T-helper 1 cell treated with Interleukin-12 subunit alpha and Interleukin-12 subunit beta and Interleukin-4 antibody, amounts not matched to agents 30 μg/mL and 1 μg/mL, for 36 hours (primary cell): ENCODE data around the gene RXFP1.
A peak's percentile ranks its signal among the peaks of the same experiment; 100 is the strongest.
"Not testable (repeated sequence)": the region's sequence is repeated elsewhere in the genome, so short reads cannot be mapped to it uniquely, and the experiment has no call there.

Experiments used
- H3K27ac Mint-ChIP-seq: one replicate; pipeline ENCODE4 v1.8.0; 2021; ENCODE audit warnings: mild to moderate bottlenecking, mixed read lengths
- H3K27me3 Mint-ChIP-seq: one replicate; pipeline ENCODE4 v1.8.0; 2021; ENCODE audit warnings: low read depth, mixed read lengths
- H3K36me3 Mint-ChIP-seq: one replicate; pipeline ENCODE4 v1.8.0; 2021; ENCODE audit warnings: low read depth, mixed read lengths
- H3K4me1 Mint-ChIP-seq: one replicate; pipeline ENCODE4 v1.8.0; 2021; ENCODE audit warnings: low read depth, mixed read lengths
- H3K4me3 Mint-ChIP-seq: one replicate; pipeline ENCODE4 v1.8.0; 2021; ENCODE audit warnings: mild to moderate bottlenecking, moderate library complexity, mixed read lengths
- H3K9me3 Mint-ChIP-seq: one replicate; pipeline ENCODE4 v1.8.0; 2021; ENCODE audit warnings: mixed read lengths

The RXFP1 gene

GRCh38 chr4:158610790-158611189 lies 89.1 kb downstream of the RXFP1 start:
- Mint-ChIP-seq H3K27ac (peak overlapping the region; percentile 9), H3K9me3 (peaks cover 5% of the 10 kb centered on the region), H3K4me3 (no peak overlapping the region)

DNA sequence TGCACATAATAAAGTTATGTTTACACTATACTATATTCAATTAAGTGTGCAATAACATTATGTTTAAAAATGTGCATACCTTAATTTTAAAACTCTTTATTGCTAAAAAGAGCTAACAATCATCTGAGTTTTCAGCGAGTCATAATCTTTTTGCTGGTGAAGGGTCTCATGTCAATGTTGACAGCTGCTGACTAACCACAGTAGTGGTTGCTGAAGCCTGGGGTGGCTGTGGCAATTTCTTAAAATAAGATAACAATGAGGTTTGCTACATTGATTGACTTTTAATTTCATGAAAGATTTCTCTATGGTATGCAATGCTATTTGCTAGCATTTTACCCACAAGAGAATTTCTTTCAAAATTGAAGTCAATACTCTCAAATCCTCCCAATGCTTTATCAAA lies 91.4 kb downstream of the RXFP1 start:
- Mint-ChIP-seq H3K4me3 (no peak overlapping the region), H3K27ac (no peak overlapping the region), H3K27me3 (peaks cover 16% of the 10 kb centered on the region), H3K36me3 (no peaks in the 10 kb centered on the region), H3K9me3 (peaks cover 5% of the 10 kb centered on the region), H3K4me1 (peaks cover 6% of the 10 kb centered on the region)

More at GRCh38 chr4:158610790-158611189, 89.1 kb downstream of the RXFP1 start:
- Mint-ChIP-seq H3K27me3 (peaks cover 15% of the 10 kb centered on the region), H3K36me3 (no peaks in the 10 kb centered on the region), H3K4me1 (peaks cover 6% of the 10 kb centered on the region)

DNA sequence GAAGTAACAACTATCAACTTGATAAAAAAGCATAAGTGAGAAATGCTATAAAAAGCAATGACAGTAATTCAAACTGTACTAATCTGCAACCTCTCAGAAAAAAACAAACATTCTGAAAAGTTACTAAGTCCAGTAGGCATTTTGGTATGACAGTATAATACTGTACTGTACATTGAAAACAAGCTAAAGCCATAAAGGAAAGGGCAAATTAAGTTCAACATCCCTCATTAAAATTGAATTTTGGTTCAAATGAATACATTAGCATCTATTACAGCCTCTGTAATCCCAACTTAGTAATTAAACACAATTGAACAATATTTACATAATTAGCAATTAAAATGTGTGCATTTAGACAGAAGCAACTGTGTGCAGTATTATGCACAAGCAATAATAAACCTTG lies 96.3 kb downstream of the RXFP1 start:
- Mint-ChIP-seq H3K27ac (no peak overlapping the region), H3K36me3 (no peaks in the 10 kb centered on the region), H3K4me1 (no peaks in the 10 kb centered on the region), H3K9me3 (no peaks in the 10 kb centered on the region), H3K4me3 (no peak overlapping the region), H3K27me3 (peaks cover 22% of the 10 kb centered on the region)

DNA sequence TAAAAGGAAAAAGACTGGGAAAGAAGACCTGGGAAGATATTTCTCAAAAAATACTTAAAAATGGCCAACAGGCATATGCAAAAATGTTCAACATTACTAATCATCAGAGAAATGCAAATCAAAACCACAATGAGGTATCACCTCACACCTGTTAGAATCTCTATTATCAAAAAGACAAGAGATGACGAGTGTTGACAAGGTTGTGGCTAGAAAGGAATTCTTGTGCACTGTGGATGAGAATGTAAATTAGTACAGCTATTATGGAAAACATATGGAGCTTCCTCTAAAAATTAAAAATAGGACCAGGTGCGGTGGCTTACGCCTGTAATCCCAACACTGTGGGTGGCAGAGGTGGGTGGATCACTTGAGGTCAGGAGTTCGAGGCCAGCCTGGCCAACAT lies 100.0 kb downstream of the RXFP1 start:
- Mint-ChIP-seq H3K27ac (no peak overlapping the region), H3K4me3 (no peak overlapping the region), H3K4me1 (no peaks in the 10 kb centered on the region), H3K27me3 (peaks cover 28% of the 10 kb centered on the region), H3K9me3 (no peaks in the 10 kb centered on the region), H3K36me3 (no peaks in the 10 kb centered on the region)

- Mint-ChIP-seq H3K4me3 (no peak overlapping the region), H3K36me3 (no peaks in the 10 kb centered on the region), H3K27ac (no peak overlapping the region), H3K27me3 (peaks cover 28% of the 10 kb centered on the region), H3K9me3 (no peaks in the 10 kb centered on the region), H3K4me1 (no peaks in the 10 kb centered on the region)
These were observed 100.6 kb downstream of the RXFP1 start for GRCh38 chr4:158622251-158622650.

GRCh38 chr4:158624889-158625478 lies 103.3 kb downstream of the RXFP1 start:
- Mint-ChIP-seq H3K4me1 (no peaks in the 10 kb centered on the region), H3K27me3 (peaks cover 16% of the 10 kb centered on the region), H3K9me3 (no peaks in the 10 kb centered on the region), H3K36me3 (no peaks in the 10 kb centered on the region), H3K27ac (no peak overlapping the region), H3K4me3 (no peak overlapping the region)

GRCh38 chr4:158625544-158625943 lies 103.9 kb downstream of the RXFP1 start:
- Mint-ChIP-seq H3K9me3 (no peaks in the 10 kb centered on the region), H3K4me3 (no peak overlapping the region), H3K27me3 (peaks cover 11% of the 10 kb centered on the region), H3K36me3 (no peaks in the 10 kb centered on the region), H3K27ac (no peak overlapping the region), H3K4me1 (no peaks in the 10 kb centered on the region)

GRCh38 chr4:158630893-158631292 lies 109.2 kb downstream of the RXFP1 start:
- Mint-ChIP-seq H3K9me3 (no peaks in the 10 kb centered on the region), H3K4me3 (no peak overlapping the region), H3K27me3 (peaks cover 29% of the 10 kb centered on the region), H3K36me3 (no peaks in the 10 kb centered on the region), H3K4me1 (no peaks in the 10 kb centered on the region), H3K27ac (no peak overlapping the region)

GRCh38 chr4:158636619-158637018 lies 114.9 kb downstream of the RXFP1 start:
- Mint-ChIP-seq H3K4me1 (no peaks in the 10 kb centered on the region), H3K4me3 (no peak overlapping the region), H3K9me3 (no peaks in the 10 kb centered on the region), H3K27ac (no peak overlapping the region), H3K36me3 (no peaks in the 10 kb centered on the region), H3K27me3 (peaks cover 24% of the 10 kb centered on the region)

DNA sequence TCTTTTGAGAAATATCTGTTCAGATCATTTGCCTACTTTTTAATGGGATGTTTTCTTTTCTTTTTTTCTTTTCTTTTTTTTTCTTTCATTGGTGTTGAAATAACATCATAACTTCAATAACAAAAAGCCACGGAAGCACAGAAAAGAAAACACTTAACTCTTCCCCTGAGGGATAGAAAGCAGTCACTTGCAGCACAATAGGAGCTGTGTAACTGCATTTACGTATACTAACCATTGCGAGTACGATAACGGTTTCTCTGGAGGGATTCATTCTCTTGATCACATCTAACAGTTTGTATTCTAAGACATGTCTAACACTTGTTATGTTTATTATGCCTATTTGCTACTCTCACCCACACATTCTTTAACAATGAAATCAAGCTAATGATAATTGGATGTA lies 122.7 kb downstream of the RXFP1 start:
- Mint-ChIP-seq H3K27ac (no peak overlapping the region), H3K36me3 (no peaks in the 10 kb centered on the region), H3K9me3 (no peaks in the 10 kb centered on the region), H3K4me3 (no peak overlapping the region), H3K27me3 (peaks cover 10% of the 10 kb centered on the region), H3K4me1 (no peaks in the 10 kb centered on the region)

DNA sequence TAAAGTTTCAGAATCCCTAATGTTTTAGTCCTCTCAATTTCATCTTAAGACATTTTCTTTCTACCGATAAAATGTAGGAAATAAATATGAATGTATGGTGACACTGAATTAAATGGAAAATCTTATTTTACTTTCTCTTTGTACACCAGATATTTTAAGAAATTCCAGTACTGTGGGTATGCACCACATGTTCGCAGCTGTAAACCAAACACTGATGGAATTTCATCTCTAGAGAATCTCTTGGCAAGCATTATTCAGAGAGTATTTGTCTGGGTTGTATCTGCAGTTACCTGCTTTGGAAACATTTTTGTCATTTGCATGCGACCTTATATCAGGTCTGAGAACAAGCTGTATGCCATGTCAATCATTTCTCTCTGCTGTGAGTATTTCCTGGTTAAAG lies 123.1 kb downstream of the RXFP1 start:
- H3K4me1 Mint-ChIP-seq: no peaks in the 10 kb centered on the region
- H3K27ac Mint-ChIP-seq: no peak overlapping the region
- H3K36me3 Mint-ChIP-seq: no peaks in the 10 kb centered on the region
- H3K9me3 Mint-ChIP-seq: no peaks in the 10 kb centered on the region
- no peak overlapping the region for H3K4me3 Mint-ChIP-seq
- peaks cover 10% of the 10 kb centered on the region for H3K27me3 Mint-ChIP-seq

- H3K4me1 Mint-ChIP-seq: peaks cover 6% of the 10 kb centered on the region
- H3K36me3 Mint-ChIP-seq: no peaks in the 10 kb centered on the region
- peaks cover 11% of the 10 kb centered on the region for H3K27me3 Mint-ChIP-seq
- H3K27ac Mint-ChIP-seq: no peak overlapping the region
- no peak overlapping the region for H3K4me3 Mint-ChIP-seq
- H3K9me3 Mint-ChIP-seq: no peaks in the 10 kb centered on the region
These were observed 127.5 kb downstream of the RXFP1 start for GRCh38 chr4:158649111-158649680.

- Mint-ChIP-seq H3K27me3 (peaks cover 4% of the 10 kb centered on the region), H3K4me1 (peaks cover 6% of the 10 kb centered on the region), H3K4me3 (no peak overlapping the region)
These were observed 131.2 kb downstream of the RXFP1 start for GRCh38 chr4:158652920-158653319.

DNA sequence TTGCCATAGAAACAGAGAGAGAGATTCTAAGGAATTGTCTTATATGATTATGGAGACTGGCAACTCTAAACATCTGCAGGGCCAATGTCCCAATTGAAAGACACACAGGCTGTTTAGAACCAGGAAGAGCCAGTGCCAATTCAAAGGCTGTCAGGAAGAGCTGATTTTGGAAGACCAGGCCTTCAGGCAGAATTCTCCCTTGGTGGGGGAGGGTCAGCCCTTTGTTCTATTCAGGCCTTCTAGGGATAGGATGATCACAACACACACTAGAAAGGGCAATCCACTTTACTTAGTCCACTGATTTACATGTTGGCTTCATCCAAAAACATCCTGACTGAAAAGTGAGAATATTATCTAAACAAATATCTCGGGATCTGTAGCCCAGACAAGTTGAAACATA lies 134.8 kb downstream of the RXFP1 start:
- Mint-ChIP-seq H3K4me3 (no peak overlapping the region), H3K36me3 (no peaks in the 10 kb centered on the region), H3K4me1 (peaks cover 6% of the 10 kb centered on the region), H3K27me3 (peaks cover 3% of the 10 kb centered on the region), H3K27ac (no peak overlapping the region), H3K9me3 (no peaks in the 10 kb centered on the region)

More at GRCh38 chr4:158652920-158653319, 131.2 kb downstream of the RXFP1 start:
- H3K36me3 Mint-ChIP-seq: no peaks in the 10 kb centered on the region
- no peak overlapping the region for H3K27ac Mint-ChIP-seq
- no peaks in the 10 kb centered on the region for H3K9me3 Mint-ChIP-seq

DNA sequence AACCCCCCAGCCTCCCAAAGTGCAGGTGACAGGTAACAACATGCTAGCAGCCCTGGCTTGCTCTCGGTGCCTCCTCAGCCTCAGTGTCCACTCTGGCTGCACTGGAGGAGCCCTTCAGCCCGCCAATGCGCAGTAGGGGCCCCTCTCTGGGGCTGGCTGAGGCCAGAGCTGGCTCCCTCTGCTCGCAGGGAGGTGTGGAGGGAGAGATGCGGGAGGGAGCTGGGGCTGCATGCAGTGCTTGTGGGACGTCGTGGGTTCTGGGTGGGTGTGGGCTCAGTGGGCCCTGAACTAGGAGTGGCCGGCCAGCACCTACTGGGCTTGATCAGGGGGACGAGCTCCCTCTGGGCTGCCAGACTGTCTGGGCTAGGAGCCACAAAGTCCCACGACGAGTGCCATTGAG lies 135.6 kb downstream of the RXFP1 start:
- Mint-ChIP-seq H3K36me3 (no peaks in the 10 kb centered on the region), H3K27me3 (no peaks in the 10 kb centered on the region), H3K9me3 (no peaks in the 10 kb centered on the region), H3K27ac (no peak overlapping the region), H3K4me3 (no peak overlapping the region), H3K4me1 (peaks cover 6% of the 10 kb centered on the region)

- H3K4me3 Mint-ChIP-seq, H3K9me3 Mint-ChIP-seq, H3K27ac Mint-ChIP-seq, H3K4me1 Mint-ChIP-seq, H3K27me3 Mint-ChIP-seq: not testable (repeated sequence)
- peaks cover 11% of the 10 kb centered on the region for H3K36me3 Mint-ChIP-seq
These were observed 141.6 kb downstream of the RXFP1 start for GRCh38 chr4:158663255-158663654.
